HCT116 (cell line): ENCODE data around the gene GORASP1.

Experiments
- ATF3 ChIP-seq: IDR thresholded peaks from 2 replicates; pipeline ENCODE4 v1.6.1; 2012
- CBX3 ChIP-seq: IDR thresholded peaks from 2 replicates; pipeline ENCODE4 v1.6.1; 2012; ENCODE audit warnings: low read depth
- CTCF ChIP-seq, 3 experiments: fragments of 200-600 bp in 1 of 3; sonication (generic) in 1 of 3; IDR thresholded peaks in 2 of 3; conservative IDR thresholded peaks in 1 of 3; 2 replicates each; pipeline ENCODE4 v1.5.1; 2012 to 2017; ENCODE audit warnings: low read depth in 2 of 3, low read length in 2 of 3, antibody characterized with exemption in 1 of 3, borderline replicate concordance in 1 of 3, control low read depth in 1 of 3, mild to moderate bottlenecking in 1 of 3, mixed read lengths in 1 of 3, mixed run types in 1 of 3, moderate library complexity in 1 of 3; ENCODE audit not compliant: insufficient read depth in 1 of 3
- EGR1 ChIP-seq: IDR thresholded peaks from 2 replicates; pipeline ENCODE4 v1.6.1; 2012; ENCODE audit warnings: low read depth
- MAX ChIP-seq: IDR thresholded peaks from 2 replicates; pipeline ENCODE4 v1.6.1; 2012
- TF ChIP-seq, protein P1 (sequence below): IDR thresholded peaks from 2 replicates; pipeline ENCODE4 v1.6.1; 2012; ENCODE audit warnings: low read depth

DNA sequence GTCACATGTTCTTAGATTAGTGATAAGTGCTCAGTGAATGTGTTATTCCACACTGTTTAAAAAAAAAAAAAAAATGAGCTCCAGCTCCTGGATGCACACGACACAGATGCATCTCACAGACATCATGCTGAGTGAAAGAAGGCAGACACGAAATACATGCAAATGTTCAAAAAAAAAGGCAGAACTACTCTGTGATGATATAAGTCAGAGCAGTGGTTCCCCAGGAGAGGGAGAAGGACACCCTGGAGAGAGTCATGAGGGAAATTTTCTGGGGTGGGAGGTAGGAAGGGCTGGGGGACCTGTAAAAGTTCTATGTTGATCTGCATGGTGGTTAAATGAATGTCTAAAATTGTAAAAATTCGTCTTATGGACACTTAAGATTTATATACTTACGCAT lies 41.6 kb upstream of the GORASP1 start:
- TF ChIP-seq EGR1 (no peak), CBX3 (no peak), ATF3 (no peak), CTCF (IDR thresholded peaks at IDR 0.05 in 2 of 3, conservative IDR thresholded peaks at IDR 0.05 in 1 of 3; ENCODE audit: borderline replicate concordance in 1 of 3, insufficient read depth in 1 of 3, low read depth in 2 of 3, low read length in 2 of 3) (no peak), MAX (no peak)
- TF ChIP-seq, protein P1, sequence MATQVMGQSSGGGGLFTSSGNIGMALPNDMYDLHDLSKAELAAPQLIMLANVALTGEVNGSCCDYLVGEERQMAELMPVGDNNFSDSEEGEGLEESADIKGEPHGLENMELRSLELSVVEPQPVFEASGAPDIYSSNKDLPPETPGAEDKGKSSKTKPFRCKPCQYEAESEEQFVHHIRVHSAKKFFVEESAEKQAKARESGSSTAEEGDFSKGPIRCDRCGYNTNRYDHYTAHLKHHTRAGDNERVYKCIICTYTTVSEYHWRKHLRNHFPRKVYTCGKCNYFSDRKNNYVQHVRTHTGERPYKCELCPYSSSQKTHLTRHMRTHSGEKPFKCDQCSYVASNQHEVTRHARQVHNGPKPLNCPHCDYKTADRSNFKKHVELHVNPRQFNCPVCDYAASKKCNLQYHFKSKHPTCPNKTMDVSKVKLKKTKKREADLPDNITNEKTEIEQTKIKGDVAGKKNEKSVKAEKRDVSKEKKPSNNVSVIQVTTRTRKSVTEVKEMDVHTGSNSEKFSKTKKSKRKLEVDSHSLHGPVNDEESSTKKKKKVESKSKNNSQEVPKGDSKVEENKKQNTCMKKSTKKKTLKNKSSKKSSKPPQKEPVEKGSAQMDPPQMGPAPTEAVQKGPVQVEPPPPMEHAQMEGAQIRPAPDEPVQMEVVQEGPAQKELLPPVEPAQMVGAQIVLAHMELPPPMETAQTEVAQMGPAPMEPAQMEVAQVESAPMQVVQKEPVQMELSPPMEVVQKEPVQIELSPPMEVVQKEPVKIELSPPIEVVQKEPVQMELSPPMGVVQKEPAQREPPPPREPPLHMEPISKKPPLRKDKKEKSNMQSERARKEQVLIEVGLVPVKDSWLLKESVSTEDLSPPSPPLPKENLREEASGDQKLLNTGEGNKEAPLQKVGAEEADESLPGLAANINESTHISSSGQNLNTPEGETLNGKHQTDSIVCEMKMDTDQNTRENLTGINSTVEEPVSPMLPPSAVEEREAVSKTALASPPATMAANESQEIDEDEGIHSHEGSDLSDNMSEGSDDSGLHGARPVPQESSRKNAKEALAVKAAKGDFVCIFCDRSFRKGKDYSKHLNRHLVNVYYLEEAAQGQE: no peak
